MCF 10A (cell line): ENCODE data around the gene GDPD5. TPM values are rescaled to one million over a fixed set of nuclear protein-coding genes. Genes with fewer than 3 reads are reported as not detected.
A peak's percentile ranks its signal among the peaks of the same experiment; 100 is the strongest.

ENCODE experiments used
- BruUV-seq: library from RNA; stranded (reverse); fragments of 400-500 nt; replicated peaks from 2 replicates; lab custom pipeline; 2021; lab: Mats Ljungman, UMichigan
- CTCF ChIA-PET: fragments of 300-600 bp; sonication (Branson Sonifier 250); formaldehyde crosslinking; extraction: SDS; loops from one replicate; lab custom pipeline; 2021; ENCODE audit warnings: antibody characterized with exemption, inconsistent platforms; lab: Yijun Ruan, JAX
- POLR2A ChIA-PET: fragments of 300-600, 350-650 bp; sonication (Branson Sonifier 250); formaldehyde crosslinking; extraction: SDS; loops from one replicate; lab custom pipeline; 2020; ENCODE audit warnings: antibody characterized with exemption, inconsistent platforms; lab: Yijun Ruan, JAX
- DNase-seq: peaks from one replicate; pipeline ENCODE4 v3.0.0-alpha.2; 2018; ENCODE audit not compliant: unreplicated experiment
- H3K27ac Mint-ChIP-seq: one replicate; pipeline ENCODE4 v1.8.0; 2022; ENCODE audit warnings: mild to moderate bottlenecking, low read depth, mixed read lengths; ENCODE audit not compliant: unreplicated experiment
- H3K27me3 Mint-ChIP-seq: one replicate; pipeline ENCODE4 v1.8.0; 2022; ENCODE audit warnings: mixed read lengths; ENCODE audit not compliant: insufficient read depth, unreplicated experiment
- H3K36me3 Mint-ChIP-seq: one replicate; pipeline ENCODE4 v1.8.0; 2022; ENCODE audit warnings: mild to moderate bottlenecking, moderate library complexity, mixed read lengths; ENCODE audit not compliant: insufficient read depth, unreplicated experiment
- H3K4me1 Mint-ChIP-seq: one replicate; pipeline ENCODE4 v1.8.0; 2022; ENCODE audit warnings: mixed read lengths; ENCODE audit not compliant: insufficient read depth, unreplicated experiment
- H3K4me3 Mint-ChIP-seq: one replicate; pipeline ENCODE4 v1.8.0; 2022; ENCODE audit warnings: mild to moderate bottlenecking, moderate library complexity, mixed read lengths; ENCODE audit not compliant: unreplicated experiment
- H3K9me3 Mint-ChIP-seq: one replicate; pipeline ENCODE4 v1.8.0; 2022; ENCODE audit warnings: mixed read lengths; ENCODE audit not compliant: unreplicated experiment
- intact Hi-C: fragments of 100-400 bp; cut with micrococcal nuclease; formaldehyde crosslinking; loops from 2 replicates; pipeline ENCODE4 v1.14.1; 2022
- total RNA-seq: library from RNA; stranded (reverse); gene quantifications from 2 replicates; pipeline ENCODE4 v1.2.3, GENCODE V29; 2022
- TF ChIP-seq, protein P1 (sequence below): fragments of 200-600 bp; IDR thresholded peaks from one replicate; pipeline ENCODE4 v1.8.0; 2022; ENCODE audit warnings: antibody characterized with exemption, mild to moderate bottlenecking; ENCODE audit not compliant: unreplicated experiment

Gene GDPD5
- total RNA-seq, 1 experiment from 2014 or later = 5.6 TPM

DNA sequence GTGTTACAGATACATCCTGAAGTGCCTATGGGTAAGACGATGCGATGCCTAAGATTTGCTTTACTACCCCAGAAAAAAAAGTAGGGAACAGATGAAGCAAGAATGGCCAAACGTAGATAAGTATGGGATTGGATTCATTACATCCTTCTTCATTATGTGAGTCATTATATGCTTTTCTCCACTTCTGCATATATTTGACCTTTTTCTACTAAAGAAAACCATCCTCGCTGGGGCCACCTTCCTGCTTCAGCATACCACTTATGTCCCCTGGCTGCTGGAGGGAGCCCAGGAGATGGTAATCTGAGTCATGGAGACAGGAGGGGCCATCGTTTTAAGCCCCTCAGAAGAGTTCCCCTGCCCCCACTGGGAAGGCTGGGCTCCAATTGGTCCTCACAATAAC is 78.3 kb downstream of the GDPD5 start:
- no peak for DNase-seq
- ChIA-PET POLR2A (no interaction called here), CTCF (interaction anchor here (9.4 kb wide), 1 partner anchor 86 kb away, joined by 284 read pairs; no protein-coding TSS in a partner anchor)
- Mint-ChIP-seq H3K36me3 (peaks cover 3% of the 10 kb centered on the region), H3K9me3 (no peaks in the 10 kb centered on the region), H3K4me3 (no peak overlapping the region), H3K4me1 (no peaks in the 10 kb centered on the region), H3K27ac (no peak overlapping the region), H3K27me3 (no peaks in the 10 kb centered on the region)
- intact Hi-C loops = no loop called here
- no TSS peak for BruUV-seq
- TF ChIP-seq, protein P1, sequence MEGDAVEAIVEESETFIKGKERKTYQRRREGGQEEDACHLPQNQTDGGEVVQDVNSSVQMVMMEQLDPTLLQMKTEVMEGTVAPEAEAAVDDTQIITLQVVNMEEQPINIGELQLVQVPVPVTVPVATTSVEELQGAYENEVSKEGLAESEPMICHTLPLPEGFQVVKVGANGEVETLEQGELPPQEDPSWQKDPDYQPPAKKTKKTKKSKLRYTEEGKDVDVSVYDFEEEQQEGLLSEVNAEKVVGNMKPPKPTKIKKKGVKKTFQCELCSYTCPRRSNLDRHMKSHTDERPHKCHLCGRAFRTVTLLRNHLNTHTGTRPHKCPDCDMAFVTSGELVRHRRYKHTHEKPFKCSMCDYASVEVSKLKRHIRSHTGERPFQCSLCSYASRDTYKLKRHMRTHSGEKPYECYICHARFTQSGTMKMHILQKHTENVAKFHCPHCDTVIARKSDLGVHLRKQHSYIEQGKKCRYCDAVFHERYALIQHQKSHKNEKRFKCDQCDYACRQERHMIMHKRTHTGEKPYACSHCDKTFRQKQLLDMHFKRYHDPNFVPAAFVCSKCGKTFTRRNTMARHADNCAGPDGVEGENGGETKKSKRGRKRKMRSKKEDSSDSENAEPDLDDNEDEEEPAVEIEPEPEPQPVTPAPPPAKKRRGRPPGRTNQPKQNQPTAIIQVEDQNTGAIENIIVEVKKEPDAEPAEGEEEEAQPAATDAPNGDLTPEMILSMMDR = no peak

DNA sequence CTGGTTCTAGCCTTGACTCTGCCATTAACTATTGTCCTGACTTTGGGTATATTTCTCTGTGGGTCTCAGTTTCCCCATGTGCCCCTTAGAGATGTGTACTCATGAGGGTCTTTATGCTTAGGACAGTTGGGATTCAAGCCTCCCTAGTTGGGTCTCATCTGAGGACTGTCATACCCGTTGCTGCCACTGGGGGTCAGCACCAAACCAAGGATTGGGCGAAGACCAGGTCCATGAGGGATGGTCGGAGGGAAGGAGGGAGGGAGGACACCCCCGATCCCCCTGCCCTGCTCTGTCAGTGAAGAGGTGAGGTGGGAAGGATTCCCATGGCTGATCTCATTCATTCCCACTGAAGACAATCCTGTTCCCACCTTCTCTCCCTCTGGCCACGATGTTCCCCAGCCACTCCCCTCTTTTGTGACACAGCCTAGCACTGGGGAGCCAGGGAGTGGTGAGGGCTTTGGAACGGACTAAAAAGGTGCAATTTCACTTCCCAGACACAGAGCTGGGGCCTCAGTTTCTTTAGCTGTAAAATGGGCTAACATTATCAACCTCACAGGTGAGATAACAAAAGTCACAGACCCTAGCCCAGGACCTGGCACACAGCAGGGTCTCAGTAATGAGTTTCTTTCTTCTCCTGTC is 80.3 kb downstream of the GDPD5 start:
- Mint-ChIP-seq H3K9me3 (no peaks in the 10 kb centered on the region), H3K4me1 (no peaks in the 10 kb centered on the region), H3K27me3 (no peaks in the 10 kb centered on the region), H3K36me3 (no peaks in the 10 kb centered on the region), H3K4me3 (no peak overlapping the region), H3K27ac (no peak overlapping the region)
- no TSS peak for BruUV-seq
- TF ChIP-seq, protein P1 = peak; percentile 98
- intact Hi-C loops = loop anchor here (1.0 to 2.0 kb wide), 2 partner anchors 57 to 87 kb away; no protein-coding TSS in a partner anchor
- CTCF ChIA-PET = interaction anchor here (0.6 to 9.4 kb wide), 41 partner anchors 8 to 763 kb away, joined by 3 to 284 read pairs (median 4); partner anchors contain the start of genes GDPD5 and KLHL35
- POLR2A ChIA-PET = interaction anchor here (0.7 to 1.5 kb wide), 4 partner anchors 69 to 89 kb away, joined by 3 to 5 read pairs (median 4); no protein-coding TSS in a partner anchor
- peak; percentile 69 for DNase-seq

DNA sequence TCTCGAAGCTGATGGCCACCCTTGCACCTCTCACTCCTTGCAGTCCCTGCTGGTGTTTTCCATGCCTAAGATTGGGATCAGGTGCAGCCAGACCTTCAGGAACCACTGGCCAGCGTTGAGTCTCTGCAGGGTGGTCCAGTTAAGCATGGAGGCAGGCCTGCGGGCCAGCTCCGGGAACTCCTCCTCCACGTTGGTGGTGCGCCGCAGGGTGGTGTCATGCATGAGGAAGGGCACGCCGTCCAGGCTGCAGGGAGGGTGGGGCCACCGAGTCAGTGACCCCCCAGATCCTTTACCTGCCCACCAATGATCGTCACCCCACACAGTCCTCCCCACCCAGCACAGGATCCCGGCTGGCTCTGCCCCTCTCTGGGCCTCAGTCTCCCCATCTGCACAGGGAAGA is 82.7 kb downstream of the GDPD5 start:
- H3K4me3 Mint-ChIP-seq = no peak overlapping the region
- POLR2A ChIA-PET = no interaction called here
- CTCF ChIA-PET = interaction anchor here (0.6 to 9.4 kb wide), 7 partner anchors 18 to 262 kb away, joined by 3 to 284 read pairs (median 4); partner anchors contain the start of gene GDPD5
- H3K36me3 Mint-ChIP-seq = no peaks in the 10 kb centered on the region
- no peaks in the 10 kb centered on the region for H3K9me3 Mint-ChIP-seq
- H3K27ac Mint-ChIP-seq = no peak overlapping the region
- no peak for DNase-seq
- no peaks in the 10 kb centered on the region for H3K27me3 Mint-ChIP-seq
- H3K4me1 Mint-ChIP-seq = no peaks in the 10 kb centered on the region
- no TSS peak for BruUV-seq
- intact Hi-C loops = no loop called here
- TF ChIP-seq, protein P1 = no peak

DNA sequence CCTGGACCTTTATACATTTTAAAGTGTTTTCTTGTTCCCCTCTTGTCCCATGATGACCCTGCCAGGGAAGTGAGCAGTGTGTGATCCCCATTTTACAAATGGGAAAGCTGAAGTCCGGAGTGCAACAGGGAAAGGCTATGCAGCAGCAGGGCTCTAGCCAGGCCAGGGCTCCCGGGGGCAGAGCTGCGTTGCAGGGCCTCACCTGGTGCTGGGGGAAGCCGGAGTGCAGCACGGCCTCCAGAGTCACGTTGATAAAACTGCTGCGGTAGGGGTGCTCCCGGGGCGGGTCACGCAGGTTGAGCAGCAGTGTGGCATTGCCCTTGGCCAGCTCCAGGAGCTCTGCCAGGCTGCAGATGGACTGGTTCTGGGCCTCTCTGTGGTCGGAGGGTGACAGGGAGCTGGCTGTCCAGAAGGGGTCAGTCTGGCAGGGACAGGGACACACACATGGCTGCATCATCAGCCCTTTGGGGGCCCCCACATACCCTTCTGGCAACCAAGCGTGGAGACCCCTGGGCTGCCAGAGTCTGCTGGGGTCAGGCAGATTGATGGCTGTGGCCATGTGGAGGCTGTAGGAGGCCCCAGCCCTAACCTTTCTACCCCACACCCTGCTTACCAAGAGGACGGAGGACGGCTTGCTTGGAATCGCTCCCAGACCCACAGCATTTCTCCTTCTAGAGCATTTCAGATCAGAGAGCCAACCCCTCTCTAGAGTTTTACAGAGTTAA is 83.4 kb downstream of the GDPD5 start:
- no peaks in the 10 kb centered on the region for H3K36me3 Mint-ChIP-seq
- no peaks in the 10 kb centered on the region for H3K4me1 Mint-ChIP-seq
- TF ChIP-seq, protein P1 = no peak
- ChIA-PET CTCF (interaction anchor here (0.6 to 9.4 kb wide), 7 partner anchors 18 to 263 kb away, joined by 3 to 284 read pairs (median 4); partner anchors contain the start of gene GDPD5), POLR2A (no interaction called here)
- H3K27ac Mint-ChIP-seq = no peak overlapping the region
- H3K4me3 Mint-ChIP-seq = no peak overlapping the region
- DNase-seq = no peak
- H3K9me3 Mint-ChIP-seq = no peaks in the 10 kb centered on the region
- no TSS peak for BruUV-seq
- H3K27me3 Mint-ChIP-seq = no peaks in the 10 kb centered on the region
- intact Hi-C loops = no loop called here
